NCI-H2196 treated with DMSO at 0.1 percent for 48 hours (cell line): ENCODE results near the gene GNAO1.

Experiments used
- DNase-seq: peaks from one replicate; lab custom pipeline; 2025; ENCODE audit not compliant: unreplicated experiment; lab: John Stamatoyannopoulos, UW

GNAO1 gene

DNA sequence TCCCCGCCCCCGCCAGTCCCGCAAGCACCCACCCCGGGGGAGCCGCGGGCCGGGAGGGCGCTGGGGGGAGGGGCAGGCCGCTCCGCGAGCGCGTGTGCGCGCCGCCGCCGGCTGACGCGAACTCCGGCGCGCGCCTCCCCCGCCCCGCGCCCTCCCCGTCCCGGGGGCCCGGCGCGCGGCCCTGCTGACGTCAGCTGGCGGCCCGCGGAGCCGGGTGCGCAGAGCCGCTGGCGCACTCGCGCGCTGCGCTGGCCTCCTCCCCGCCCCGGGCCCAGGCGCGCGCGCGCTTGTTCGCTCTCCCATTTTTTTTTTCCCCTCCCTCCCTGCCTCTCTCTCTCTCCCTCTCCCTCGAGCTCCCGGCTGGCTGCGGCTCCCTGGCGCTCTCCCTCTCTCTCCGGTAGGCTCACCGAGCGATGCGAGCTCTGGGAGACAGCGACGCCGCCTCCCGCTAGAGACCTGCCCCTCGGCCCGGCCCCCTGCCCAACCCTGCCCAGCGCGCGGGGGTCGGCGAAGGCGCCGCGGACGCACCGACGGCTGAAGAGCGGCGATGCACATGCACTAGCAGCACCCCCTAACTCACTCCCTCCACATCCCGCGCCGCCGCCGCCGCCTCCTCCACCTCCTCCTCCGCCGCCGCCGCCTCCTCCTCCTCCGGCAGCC is at the start of gene GNAO1:
Gene GNAO1, plus strand, starts transcription at position 334 of the 660 bp plus-strand sequence. CDS start 747 bp downstream, outside the sequence.
- DNase-seq, result peak; percentile 21

DNA sequence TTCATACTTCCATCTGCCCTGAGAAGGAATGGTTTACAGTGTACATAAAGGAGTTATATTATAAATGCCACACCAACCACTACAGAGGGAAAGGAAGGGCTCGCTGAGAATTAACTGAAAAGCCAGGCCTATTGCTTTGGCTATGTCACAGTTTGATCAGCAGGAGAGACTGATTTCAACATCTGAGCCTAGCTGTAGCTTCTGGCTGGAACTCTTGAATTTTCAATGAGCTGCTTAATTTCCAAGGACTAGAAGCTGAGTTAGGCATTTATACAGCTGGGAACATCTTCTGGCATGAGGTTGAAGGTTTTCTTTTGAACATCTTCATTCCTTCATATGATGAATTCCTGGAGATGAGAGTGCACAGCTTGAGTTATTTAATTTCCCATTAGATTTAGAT is 47.6 kb upstream of the GNAO1 start:
- DNase-seq, result no peak

DNA sequence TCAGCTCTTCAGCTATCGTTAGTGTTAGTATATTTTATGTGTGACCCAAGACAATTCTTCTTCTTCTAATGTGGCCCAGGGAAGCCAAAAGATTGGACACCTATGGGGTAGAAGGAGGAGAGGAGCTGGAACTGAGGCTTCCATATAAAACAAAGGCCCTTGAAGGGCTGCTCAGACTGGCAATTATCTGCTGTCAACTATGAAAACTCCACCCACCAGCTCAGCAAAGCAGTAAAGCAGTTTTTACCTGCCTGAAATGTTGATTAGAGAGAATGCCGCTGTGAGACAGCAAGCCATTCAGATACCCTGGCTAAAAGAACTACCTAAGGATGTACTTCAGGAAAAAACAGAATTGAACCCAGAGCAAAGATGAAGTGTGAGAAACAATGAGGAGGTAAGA is 45.9 kb upstream of the GNAO1 start:
- no peak for DNase-seq

DNA sequence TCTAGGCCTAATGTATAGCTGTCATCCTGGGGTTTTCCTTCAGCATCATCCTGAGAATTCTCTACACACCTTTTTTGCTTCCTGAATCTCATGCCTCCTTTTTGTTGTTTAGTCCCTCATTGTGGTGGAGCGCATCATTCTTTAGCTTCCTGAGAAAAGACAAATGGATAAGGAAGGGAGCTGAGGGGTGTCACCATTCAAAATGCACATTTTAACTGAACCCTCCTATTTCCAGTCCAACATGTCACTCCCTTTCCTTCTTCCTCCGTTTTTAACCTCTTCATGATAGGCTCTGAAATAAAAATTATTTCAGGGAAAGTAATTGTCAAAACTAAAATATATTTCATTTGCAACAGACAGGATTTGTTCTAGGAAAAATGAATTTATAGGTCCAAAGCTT is 39.7 kb upstream of the GNAO1 start:
- no peak for DNase-seq

DNA sequence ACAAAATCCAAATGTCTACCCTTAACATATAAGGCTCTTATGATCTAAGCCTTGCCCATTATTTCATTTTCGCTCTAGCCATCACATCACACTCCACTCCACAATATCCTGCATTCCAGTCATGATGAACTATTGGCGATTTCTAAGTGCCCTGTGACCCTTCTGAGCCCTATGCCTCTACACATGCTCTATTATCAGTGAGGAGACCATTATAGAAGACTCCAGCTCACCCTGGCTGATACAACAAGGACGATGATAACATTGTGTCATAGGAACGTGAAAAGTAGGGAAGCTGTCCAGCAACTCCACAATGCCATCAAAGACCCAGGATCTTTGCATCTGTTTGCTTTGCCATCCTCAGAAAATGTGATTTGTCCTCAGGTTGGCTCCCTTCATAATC is 29.6 kb upstream of the GNAO1 start:
- no peak for DNase-seq

DNA sequence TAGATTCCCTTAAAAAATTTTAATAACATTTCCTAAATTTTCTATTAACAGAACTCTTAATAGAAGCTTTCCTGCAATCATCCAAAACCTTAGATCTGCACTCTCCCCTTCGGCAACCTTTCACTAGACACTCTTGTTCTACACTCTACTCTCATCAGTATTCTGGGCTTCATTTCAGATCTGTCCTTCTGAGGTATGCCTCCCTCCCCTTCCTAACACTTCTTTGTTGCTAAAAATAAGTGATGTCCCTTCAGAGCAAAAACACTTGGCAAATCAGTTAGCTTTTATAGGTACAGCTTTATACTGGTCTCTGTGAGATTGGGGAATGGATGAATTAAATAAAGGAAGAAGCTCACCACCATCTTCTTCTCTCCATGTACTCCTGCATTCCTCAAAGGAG is 28.2 kb upstream of the GNAO1 start:
- DNase-seq, result no peak

DNA sequence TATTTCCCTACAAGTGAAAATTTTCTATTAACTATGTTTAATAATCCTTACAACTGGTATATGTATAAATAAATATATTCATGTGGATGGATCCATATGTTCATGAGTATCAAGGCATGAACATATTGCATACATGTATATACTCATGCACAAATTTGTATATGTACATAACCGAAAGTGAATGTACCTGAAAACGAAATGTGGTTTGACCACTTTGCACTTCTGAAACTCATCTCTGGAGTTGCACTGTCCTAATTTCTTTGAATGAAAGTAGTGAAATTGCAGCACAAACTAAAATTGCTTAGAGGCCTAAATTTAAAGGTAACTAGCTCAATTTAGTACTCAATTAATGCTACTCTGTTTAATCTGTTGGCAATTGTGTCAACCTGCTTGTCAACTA is 27.4 kb upstream of the GNAO1 start:
- no peak for DNase-seq

DNA sequence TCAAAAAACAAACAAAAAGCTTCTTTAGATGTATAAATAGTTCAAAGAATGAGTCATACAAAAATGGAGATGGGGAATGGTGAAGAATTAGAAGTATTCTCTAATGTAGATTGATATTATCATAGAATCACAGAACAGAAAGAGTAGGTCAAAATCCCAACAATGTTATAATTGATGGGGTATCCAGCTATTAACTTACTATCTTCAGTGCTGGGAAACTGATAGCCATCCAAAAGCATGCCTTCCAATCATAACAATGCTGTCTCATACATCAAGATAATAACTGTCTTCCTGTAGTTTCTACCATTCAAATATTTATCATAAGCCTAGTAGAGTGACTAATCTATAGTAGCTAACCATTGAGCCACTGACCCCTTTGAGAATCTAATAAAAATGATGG is 26.7 kb upstream of the GNAO1 start:
- no peak for DNase-seq

DNA sequence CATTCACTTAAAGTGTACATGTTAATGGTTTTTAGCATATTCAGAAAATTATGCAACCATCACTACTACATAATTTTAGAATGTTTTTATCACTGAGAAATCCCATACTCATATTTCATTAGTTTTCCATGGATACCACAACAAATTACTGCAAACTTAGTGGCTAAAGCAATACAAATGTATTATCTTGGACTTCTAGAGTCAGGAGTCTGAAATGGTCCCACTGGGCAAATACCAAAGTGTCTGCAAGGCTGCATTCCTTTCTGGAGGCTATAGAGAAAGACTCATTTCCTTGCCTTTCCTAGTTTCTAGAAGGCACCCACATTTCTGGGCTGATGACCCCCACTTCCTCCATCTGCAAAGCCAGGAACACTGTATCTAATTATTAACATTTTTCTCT is 16.9 kb upstream of the GNAO1 start:
- DNase-seq, result no peak

DNA sequence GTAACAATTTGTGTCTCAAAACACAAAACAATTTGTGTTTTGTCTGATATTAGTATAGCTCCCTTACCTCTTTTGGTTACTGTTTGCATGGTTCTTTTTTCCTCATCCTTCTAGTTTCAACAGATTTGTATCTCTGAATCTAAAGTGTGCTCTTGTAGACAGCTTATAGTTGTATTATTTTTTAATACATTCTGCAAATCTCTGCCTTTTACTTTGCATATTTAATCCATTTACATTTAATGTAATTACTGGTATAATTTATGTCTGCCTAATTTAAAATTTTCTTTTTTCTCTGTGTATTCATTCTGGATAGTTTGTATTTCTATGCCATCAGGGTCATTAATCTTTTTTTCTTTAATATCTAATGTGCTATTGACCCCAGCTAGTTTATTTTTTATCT is 9.9 kb upstream of the GNAO1 start:
- no peak for DNase-seq

DNA sequence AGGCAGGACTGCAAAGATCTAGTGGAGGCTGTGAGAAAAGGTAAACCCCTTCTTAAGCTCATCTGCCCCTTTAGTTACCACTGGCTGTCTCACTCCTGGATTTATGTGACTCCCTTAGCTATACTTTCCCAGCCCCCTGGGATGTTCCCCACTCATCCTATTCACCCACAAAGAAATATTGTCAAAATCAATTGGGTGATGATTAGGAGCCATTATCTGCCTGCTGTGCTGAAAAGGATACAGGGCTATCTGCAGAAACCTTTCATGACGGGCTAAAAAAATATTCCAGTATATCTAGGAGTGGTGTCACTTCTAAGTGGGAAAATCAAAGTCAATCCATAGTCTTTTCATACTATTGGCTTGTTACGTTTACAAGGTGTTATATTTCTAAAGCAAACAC is 8.0 kb upstream of the GNAO1 start:
- DNase-seq, result no peak

DNA sequence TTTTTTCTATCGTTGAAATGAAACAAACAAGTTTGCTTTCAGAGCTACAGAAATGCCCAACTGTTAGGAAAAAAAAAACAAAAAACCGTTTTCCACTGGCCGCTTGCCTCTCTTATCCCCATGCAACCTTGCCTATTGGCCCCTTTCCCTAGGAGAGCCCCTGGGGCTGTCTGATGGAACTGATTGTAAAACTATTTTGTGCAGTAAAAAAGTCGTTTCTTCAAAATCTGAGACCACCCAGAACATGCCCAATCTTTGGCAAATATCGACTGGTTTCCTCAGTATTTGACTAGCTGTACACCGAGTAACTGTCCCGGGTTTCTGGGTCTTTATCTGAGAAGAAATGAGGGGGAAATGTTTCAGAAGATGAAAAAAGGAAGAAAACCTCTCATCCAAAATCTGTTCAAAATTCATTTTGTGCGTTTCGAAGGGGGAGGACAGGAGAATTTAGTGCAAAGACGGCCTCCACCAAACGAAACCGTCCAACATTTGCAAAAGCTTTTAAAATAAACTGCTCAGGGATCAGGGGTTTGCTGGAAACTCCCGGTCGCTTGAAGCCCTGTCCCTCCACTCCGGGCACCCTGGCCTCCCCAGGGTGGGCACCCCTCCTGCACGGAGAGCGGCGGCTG is 1.1 kb upstream of the GNAO1 start:
- DNase-seq, result no peak

DNA sequence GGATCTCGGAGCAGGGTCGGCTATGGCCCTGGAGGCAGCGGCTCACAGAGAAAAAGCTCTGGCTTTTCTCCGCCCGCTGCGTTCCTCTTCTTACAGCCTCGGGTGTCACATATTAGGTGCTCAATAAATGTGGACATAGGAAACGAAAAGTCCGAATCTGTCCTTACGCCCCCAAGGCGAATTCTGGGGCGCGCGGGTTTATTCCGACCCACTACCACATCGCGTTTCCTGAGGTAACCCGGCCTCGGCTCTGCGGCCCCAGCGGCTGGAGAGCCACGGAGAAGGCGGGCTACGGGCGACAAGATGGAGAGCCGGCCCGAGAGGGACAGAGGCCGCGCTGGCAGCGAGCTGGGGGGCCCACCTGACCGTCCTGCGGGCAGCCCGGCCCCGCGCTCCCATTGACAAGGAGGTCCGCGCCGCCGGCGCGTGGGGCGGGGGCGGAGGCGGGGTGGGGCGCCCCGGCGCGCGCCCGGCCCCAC is 573 bp upstream of the GNAO1 start:
- DNase-seq, result no peak

DNA sequence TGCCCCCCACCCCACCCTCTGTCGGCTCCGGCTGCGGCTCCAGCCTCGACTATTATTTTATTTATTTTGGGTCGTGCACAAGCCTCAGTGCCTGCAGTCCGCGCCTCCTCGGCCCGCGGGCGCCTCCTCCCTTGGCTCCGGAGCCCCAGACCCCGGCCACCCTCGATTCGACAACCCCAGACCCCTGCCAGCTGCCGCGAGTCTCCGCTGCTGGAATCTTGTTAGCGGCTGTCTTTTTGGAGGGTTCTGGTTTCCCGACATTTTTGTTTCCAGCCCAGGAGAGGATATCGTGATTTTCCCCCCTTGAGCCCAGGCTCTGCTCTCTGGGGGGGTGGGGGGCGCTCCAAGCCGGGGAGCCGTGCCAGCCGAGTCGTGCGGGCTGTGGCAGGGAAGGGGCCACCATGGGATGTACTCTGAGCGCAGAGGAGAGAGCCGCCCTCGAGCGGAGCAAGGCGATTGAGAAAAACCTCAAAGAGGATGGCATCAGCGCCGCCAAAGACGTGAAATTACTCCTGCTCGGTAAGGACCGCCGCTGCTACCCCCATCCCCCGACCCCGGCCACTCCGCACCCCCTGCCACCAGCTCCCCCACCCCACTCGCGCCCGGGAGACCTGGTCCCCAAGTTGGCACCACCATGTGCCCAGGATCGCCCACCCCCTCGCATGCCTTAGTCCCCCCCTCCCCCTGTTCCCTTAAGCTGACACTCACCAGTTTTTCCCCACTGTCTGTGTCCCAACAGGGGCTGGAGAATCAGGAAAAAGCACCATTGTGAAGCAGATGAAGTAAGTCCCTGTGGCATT is 746 bp downstream of the GNAO1 start:
- no peak for DNase-seq

DNA sequence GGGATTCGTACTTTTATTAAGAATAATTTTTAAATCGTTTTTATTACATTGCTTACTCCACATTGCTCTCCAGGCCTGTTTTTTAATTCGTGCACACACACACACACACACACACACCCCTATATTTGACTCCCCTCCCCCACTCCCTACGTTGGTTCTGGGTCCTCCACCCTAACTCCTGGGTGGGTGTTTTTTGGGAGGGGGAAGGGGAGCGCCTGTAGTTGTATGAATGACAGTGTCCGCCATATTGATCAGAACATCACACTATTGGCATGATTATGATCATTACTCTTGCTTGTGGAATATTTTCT is 1.3 kb downstream of the GNAO1 start:
- DNase-seq, result no peak

DNA sequence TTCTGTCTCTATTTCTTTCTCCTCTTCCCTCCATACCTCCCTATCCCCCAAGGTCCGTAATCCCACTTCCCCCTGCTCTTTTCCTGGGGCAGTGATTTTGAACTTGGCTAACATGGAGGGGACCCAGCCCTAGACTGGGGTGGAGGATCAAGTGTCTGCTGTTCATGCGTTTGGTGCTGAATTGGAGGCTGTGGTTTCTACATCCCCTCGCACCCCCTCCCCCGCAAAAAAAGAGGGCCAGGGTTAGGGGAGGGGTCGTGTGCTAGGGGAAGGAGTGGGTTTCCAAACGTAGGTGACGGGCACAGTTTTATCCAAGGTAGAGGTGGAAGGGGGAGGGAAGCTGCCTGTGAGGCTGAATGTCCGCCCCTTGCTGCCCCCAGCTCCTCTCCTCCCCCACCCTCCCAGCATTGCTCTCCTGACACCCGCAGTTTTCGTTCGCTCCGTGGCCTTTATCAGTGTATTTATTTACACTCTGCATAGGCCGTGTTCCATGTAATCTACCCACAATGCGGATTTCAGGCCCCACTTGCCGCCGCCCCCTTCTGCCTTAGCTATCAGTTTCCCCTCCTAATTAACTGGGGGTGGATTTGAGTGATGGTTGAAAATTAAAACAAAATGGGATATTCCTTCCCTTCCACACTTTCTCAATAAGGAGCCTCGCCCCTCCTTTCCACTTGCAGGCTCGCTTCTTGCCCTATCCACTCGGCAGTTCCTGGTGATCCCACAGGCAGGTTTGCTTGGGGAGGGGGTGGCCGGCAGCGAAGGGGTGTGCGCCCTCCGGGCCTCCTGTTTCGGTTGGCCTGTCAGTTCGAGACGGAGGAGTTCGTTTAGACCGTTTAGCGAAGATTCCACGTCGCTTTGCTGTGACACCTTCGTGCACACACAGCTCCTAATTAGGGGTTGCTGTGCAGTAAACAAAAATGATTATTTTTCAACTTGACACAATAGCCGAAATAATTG is 2.0 kb downstream of the GNAO1 start:
- DNase-seq, result no peak

DNA sequence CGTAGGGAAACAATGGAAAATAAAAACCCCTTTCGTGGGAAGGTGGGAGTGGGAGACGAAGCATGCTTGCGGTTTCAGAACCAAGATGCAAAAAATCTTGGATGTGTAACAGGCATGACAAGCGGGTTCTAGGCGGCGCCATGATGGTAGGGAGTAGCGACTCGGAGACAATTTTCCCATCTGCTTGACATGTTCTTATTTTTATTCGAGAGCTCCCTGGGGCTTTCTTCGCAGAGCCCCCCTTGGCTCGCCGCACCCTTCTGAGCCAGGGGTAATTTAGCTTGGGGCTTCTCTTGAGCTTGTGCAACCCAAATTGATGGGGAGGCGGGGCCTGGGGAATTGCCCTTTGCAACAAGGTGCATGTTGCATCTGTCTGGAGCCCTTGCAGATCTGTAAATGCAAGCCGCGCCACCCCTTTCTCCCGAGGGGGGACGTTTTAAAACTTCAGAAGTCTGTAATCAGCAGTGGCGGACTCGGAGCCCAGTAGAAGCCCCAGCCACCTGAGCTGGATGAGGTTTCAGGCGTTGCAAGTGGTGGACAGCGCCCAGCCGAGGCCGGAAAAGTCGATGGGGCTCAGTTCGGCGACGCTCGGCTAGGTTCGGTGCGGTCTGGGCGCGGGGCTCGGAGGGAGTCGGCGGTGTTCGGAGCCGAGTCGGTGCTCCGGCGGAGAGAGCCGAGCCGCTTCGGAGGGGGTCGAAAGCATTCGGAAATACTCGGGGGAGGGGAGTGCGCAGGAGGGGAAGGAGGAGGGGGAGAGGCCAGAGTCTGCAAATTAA is 2.9 kb downstream of the GNAO1 start:
- peak; percentile 59 for DNase-seq

DNA sequence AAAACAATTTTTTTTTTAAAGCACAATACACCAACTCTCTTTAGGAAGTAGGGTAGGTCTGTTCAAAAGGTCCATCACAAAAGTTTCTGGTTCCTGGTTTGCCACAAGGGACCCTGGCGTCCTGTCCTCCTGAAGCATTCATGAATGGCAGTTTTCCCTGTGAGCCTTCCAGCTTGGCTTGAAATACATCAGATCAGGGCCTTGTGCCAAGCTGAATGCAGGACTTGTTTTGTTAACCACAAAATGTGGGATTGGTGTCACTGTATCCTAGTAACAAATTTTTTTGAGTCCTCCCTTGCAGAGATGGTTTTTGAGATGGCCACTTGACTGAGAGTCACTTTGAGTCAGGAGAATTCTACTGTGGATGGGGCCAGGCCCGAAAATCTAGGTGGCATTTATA is 3.9 kb downstream of the GNAO1 start:
- peak; percentile 29 for DNase-seq

DNA sequence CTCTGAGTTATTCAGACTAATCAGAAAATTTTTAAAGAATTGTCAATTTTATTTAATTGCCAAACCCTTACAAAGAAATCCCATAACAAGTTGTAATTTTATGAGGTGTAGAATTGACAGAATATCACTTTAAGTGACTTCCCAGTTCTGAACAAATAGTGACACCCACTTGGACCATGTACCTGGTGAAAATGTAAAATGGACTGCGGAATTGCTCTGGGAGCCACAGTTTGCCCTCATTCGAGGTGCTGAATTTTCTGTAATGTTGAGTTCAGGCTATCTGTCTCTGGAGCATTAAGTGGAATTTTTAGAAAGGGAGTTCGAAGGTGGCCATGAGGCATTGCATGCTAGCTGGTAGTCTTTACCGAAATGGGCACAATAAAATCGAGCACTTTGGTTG is 5.1 kb downstream of the GNAO1 start:
- no peak for DNase-seq

DNA sequence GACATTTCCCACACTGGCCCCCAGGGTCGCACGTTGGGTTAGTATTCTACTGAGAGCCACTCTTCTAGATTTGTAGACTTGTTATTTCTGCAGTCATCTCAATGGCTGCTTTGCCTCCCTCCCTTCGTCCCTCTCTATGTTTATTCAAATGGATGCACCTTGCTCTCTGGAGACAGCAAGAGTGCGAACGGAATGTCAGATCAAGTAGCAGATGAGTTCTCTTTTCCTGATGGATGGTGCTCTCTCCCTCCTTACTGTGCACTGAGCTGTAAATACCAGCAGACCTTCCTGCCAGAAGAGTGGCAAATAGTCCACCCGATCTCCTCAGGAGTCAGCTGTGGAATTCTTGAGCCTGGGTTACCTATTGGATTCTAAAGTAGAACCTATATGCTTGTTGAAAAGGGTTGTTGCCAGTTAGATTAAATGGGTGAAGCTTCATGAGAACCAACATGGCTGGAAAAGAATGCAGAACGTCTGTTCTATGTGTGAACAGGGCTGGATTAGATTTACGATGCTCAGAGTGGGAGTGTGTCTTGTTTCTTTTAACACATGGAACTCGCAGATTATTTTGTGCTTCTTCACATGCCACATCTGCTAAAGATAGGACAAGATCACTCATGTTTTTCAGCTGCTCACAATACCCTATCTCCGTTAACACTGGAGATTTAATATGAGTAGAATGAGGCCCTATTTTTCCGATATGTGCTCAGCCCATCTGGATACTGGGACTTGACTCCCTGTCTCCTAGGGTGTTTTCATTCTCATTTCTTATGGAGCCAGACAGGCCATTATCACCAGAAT is 6.1 kb downstream of the GNAO1 start:
- DNase-seq, result no peak
